OCI-LY1 (cell line): Measurements from ENCODE around the gene NAA35.

Experiments
- EZH2 ChIP-seq: fragments of 200-600 bp; sonication (generic), shearing (Covaris generic); IDR thresholded peaks from 2 replicates; pipeline ENCODE4 v1.8.0; 2017; ENCODE audit warnings: borderline replicate concordance, mixed run types, mild to moderate bottlenecking, antibody characterized with exemption, low read length, moderate library complexity, mixed read lengths
- TF ChIP-seq, protein P1 (sequence below): fragments of 200-600 bp; sonication (generic), shearing (Covaris generic); IDR thresholded peaks from 2 replicates; pipeline ENCODE4 v1.5.1; 2017; ENCODE audit warnings: mild to moderate bottlenecking, antibody characterized with exemption, low read length, moderate library complexity, mixed read lengths

GRCh38 chr9:86069206-86069869 is 128.4 kb downstream of the NAA35 start:
- TF ChIP-seq, protein P1, sequence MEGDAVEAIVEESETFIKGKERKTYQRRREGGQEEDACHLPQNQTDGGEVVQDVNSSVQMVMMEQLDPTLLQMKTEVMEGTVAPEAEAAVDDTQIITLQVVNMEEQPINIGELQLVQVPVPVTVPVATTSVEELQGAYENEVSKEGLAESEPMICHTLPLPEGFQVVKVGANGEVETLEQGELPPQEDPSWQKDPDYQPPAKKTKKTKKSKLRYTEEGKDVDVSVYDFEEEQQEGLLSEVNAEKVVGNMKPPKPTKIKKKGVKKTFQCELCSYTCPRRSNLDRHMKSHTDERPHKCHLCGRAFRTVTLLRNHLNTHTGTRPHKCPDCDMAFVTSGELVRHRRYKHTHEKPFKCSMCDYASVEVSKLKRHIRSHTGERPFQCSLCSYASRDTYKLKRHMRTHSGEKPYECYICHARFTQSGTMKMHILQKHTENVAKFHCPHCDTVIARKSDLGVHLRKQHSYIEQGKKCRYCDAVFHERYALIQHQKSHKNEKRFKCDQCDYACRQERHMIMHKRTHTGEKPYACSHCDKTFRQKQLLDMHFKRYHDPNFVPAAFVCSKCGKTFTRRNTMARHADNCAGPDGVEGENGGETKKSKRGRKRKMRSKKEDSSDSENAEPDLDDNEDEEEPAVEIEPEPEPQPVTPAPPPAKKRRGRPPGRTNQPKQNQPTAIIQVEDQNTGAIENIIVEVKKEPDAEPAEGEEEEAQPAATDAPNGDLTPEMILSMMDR: no peak
- no peak for TF ChIP-seq EZH2
